Esophagus squamous epithelium (tissue), 5 donors: Measurements from ENCODE around the gene PARD6B. TPM values are rescaled to one million over a fixed set of nuclear protein-coding genes. Genes with fewer than 3 reads are reported as not detected.
"Not testable (repeated sequence)": the region's sequence is repeated elsewhere in the genome, so short reads cannot be mapped to it uniquely, and the experiment has no call there.

Experiments
- DNase-seq: peaks from one replicate; lab custom pipeline; 2025; lab: John Stamatoyannopoulos, UW
- H3K27ac ChIP-seq, 4 donors: fragments of 200-600 bp; sonication (generic); one replicate each; pipeline ENCODE4 v1.5.1; 2016 to 2019; ENCODE audit warnings: mild to moderate bottlenecking in 1 of 4
- H3K27me3 ChIP-seq, 4 donors: fragments of 200-600 bp; sonication (generic); 1 replicate in 3 of 4; 2 replicates in 1 of 4; pipeline versions ENCODE4 v1.5.1 to v1.6.0; 2017 to 2021; ENCODE audit warnings: antibody characterized with exemption in 1 of 4
- H3K36me3 ChIP-seq, 3 donors: fragments of 200-600 bp; sonication (generic); one replicate each; pipeline ENCODE4 v1.5.1; 2016 to 2019
- H3K4me1 ChIP-seq, 3 donors: fragments of 200-600 bp; sonication (generic); one replicate each; pipeline ENCODE4 v1.5.1; 2017 to 2019
- H3K4me3 ChIP-seq, 4 donors: fragments of 200-600 bp; sonication (generic); 1 replicate in 3 of 4; 2 replicates in 1 of 4; pipeline ENCODE4 v1.5.1; 2016 to 2019; ENCODE audit warnings: mild to moderate bottlenecking in 2 of 4, moderate library complexity in 1 of 4
- H3K9me3 ChIP-seq, 3 donors: fragments of 200-600 bp; sonication (generic); one replicate each; pipeline ENCODE4 v1.5.1; 2016 to 2019
- POLR2A ChIP-seq, 4 donors: fragments of 450-650 bp; IDR thresholded peaks; one replicate each; pipeline ENCODE4 v1.6.1; 2017; ENCODE audit warnings: antibody characterized with exemption in 4 of 4, mild to moderate bottlenecking in 4 of 4, moderate library complexity in 3 of 4
- WGBS, 2 donors: methylation state at CpG; one replicate each; pipeline ENCODE4 v1.1.5; 2018; 5-methylcytosine and 5-hydroxymethylcytosine counted together
- intact Hi-C: fragments of 100-400 bp; cut with DNase I; formaldehyde crosslinking; loops from one replicate; pipeline ENCODE4 v1.15.0; 2022
- total RNA-seq, 4 donors: library from RNA; depleted of rRNA; stranded (reverse); fragments of >200 nt; gene quantifications; one replicate each; pipeline ENCODE4 v1.1.0, GENCODE V29; 2016
- TF ChIP-seq, protein P1 (sequence below), 6 experiments: fragments of 450-650 bp in 4 of 6; fragments of 200-600 bp in 2 of 6; sonication (generic) in 2 of 6; IDR thresholded peaks; one replicate each; pipeline ENCODE4 v1.5.1; 2016 to 2019; ENCODE audit warnings: antibody characterized with exemption in 6 of 6, mild to moderate bottlenecking in 4 of 6, moderate library complexity in 4 of 6
- donor health status: DM: yes; HTN: yes; CAD: no.

PARD6B gene
- total RNA-seq, 4 donors from 2014 or later = 4.7 to 6.5 (median 5.3) TPM

DNA sequence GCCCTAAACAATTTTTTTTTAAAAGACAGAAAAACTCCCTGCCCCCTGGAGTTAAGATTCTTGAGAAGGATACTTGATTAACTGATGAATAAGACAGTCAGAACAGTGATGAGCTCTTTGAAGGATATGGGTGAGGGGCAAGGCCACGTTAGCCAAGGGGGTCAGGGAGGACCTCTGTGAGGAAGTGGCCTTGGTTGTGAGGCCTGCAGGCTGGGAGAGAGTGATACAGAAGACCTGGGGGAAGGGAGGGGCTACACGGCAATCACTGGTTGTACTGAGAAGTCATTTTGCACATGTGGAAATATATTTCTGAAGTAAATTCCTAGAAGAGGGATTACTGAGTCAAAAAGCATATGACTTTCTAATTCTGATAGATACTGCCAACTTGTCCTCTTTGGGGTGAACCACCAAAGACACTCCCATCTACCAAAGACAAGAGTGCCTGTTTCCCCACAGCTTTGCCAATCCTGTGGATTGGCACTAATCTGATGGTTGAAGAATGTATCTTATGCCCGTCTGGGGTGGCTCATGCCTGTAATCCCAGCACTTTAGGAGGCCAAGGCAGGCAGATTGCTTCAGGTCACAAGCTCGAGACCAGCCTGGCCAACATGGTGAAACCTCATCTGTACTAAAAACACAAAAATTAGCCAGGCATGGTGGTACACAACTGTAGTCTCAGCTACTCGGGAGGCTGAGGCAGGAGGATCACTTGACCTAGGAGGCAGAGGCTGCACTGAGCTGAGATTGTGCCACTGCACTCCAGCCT, 41.2 kb downstream of the PARD6B start:
- H3K27me3 ChIP-seq = no peaks in the 10 kb centered on the region
- no peaks in the 10 kb centered on the region for H3K9me3 ChIP-seq
- intact Hi-C loops = no loop called here
- H3K4me3 ChIP-seq = no peak overlapping the region
- no peaks in the 10 kb centered on the region for H3K36me3 ChIP-seq
- H3K4me1 ChIP-seq = no peaks in the 10 kb centered on the region
- no peak overlapping the region for H3K27ac ChIP-seq
- WGBS, 2 donors = 62 to 65% methylated on average over 5 of the region's 5 CpGs
- no peak for TF ChIP-seq POLR2A (IDR thresholded peaks at IDR 0.05)
- TF ChIP-seq, protein P1, sequence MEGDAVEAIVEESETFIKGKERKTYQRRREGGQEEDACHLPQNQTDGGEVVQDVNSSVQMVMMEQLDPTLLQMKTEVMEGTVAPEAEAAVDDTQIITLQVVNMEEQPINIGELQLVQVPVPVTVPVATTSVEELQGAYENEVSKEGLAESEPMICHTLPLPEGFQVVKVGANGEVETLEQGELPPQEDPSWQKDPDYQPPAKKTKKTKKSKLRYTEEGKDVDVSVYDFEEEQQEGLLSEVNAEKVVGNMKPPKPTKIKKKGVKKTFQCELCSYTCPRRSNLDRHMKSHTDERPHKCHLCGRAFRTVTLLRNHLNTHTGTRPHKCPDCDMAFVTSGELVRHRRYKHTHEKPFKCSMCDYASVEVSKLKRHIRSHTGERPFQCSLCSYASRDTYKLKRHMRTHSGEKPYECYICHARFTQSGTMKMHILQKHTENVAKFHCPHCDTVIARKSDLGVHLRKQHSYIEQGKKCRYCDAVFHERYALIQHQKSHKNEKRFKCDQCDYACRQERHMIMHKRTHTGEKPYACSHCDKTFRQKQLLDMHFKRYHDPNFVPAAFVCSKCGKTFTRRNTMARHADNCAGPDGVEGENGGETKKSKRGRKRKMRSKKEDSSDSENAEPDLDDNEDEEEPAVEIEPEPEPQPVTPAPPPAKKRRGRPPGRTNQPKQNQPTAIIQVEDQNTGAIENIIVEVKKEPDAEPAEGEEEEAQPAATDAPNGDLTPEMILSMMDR (IDR thresholded peaks at IDR 0.05) = no peak
- DNase-seq = no peak

- 81 to 87% methylated on average over 3 of the region's 3 CpGs for WGBS, 2 donors
- no peak for DNase-seq
- H3K27me3 ChIP-seq = no peaks in the 10 kb centered on the region
- intact Hi-C loops = no loop called here
- no peak overlapping the region for H3K27ac ChIP-seq
- no peaks in the 10 kb centered on the region for H3K9me3 ChIP-seq
- H3K4me1 ChIP-seq = no peaks in the 10 kb centered on the region
- H3K4me3 ChIP-seq = no peak overlapping the region
- no peaks in the 10 kb centered on the region for H3K36me3 ChIP-seq
- TF ChIP-seq POLR2A (IDR thresholded peaks at IDR 0.05) = no peak
- TF ChIP-seq, protein P1 (IDR thresholded peaks at IDR 0.05) = no peak
Measured at GRCh38 chr20:50774515-50774914, 43.1 kb downstream of the PARD6B start.

DNA sequence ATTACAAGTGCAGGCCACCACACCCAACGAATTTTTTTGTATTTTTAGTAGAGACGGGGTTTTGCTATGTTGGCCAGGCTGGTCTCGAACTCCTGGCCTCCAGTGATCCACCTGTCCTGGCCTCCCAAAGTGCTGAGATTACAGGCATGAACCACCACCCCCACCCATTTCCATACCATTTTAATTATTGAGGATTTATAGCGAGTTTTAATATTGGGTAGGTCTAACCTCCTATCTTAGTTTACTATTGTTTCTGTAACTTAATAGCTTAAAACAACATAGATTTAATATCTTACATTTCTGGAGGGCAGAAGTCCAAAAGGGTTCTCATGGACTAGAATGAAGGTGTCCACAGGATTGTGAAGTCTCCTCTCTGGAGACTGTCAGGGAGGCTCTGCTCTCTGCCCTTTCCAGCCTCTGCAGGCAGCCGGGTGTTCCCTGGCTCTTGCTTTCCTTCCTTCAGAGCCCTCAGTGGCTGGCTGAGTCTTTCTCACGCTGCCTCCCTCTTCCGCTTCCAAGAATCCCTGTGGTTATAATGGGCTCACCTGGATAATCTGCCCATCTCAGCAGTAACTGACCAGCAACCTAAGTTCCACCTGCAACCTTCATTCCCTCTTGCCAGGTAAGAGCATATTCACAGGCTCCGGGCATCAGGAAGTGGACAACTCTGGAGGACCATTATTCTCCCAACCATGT, 44.9 kb downstream of the PARD6B start:
- H3K4me1 ChIP-seq = no peaks in the 10 kb centered on the region
- H3K27ac ChIP-seq = no peak overlapping the region
- intact Hi-C loops = no loop called here
- H3K27me3 ChIP-seq = peaks cover 0 to 6% (median 0%) of the 10 kb centered on the region in 4 donors
- no peaks in the 10 kb centered on the region for H3K36me3 ChIP-seq
- DNase-seq = no peak
- no peaks in the 10 kb centered on the region for H3K9me3 ChIP-seq
- no peak for TF ChIP-seq POLR2A (IDR thresholded peaks at IDR 0.05)
- TF ChIP-seq, protein P1 (IDR thresholded peaks at IDR 0.05) = no peak
- H3K4me3 ChIP-seq = no peak overlapping the region
- 67 to 73% methylated on average over 8 of the region's 8 CpGs for WGBS, 2 donors

GRCh38 chr20:50777373-50777772, 46.0 kb downstream of the PARD6B start:
- H3K4me3 ChIP-seq = no peak overlapping the region

DNA sequence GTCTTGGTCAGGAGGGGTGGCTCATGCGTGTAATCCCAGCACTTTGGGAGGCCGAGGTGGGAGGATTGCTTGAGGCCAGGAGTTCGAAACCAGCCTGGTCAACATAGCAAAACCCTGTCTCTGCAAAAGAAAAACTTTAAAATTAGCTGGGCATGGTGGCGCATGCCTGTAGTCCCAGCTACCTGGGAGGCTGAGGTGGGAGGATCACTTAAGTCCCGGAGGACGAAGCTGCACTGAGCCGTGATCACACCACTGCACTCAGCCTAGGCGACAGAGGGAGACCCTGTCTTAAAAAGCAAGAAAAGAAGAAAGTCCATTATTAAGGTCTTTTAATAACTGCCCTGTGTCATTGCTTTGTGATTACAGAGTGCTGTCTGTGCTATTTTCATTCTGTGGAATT, 47.6 kb downstream of the PARD6B start:
- intact Hi-C loops, H3K4me1 ChIP-seq, H3K36me3 ChIP-seq, H3K27ac ChIP-seq, DNase-seq, H3K4me3 ChIP-seq, H3K27me3 ChIP-seq, H3K9me3 ChIP-seq: not testable (repeated sequence)
- WGBS, 2 donors = 87 to 90% methylated on average over 5 to 8 of the region's 8 CpGs

More at GRCh38 chr20:50777373-50777772, 46.0 kb downstream of the PARD6B start:
- WGBS, 2 donors = 61 to 62% methylated on average over 2 of the region's 2 CpGs
- no peaks in the 10 kb centered on the region for H3K4me1 ChIP-seq
- H3K36me3 ChIP-seq = no peaks in the 10 kb centered on the region
- no peak for DNase-seq
- peaks cover 0 to 6% (median 0%) of the 10 kb centered on the region in 4 donors for H3K27me3 ChIP-seq
- intact Hi-C loops = no loop called here
- H3K27ac ChIP-seq = no peak overlapping the region
- no peaks in the 10 kb centered on the region for H3K9me3 ChIP-seq
- TF ChIP-seq, protein P1 (IDR thresholded peaks at IDR 0.05) = no peak
- TF ChIP-seq POLR2A (IDR thresholded peaks at IDR 0.05) = no peak
